Measurements from ENCODE around the gene KLLN. TPM values are rescaled to one million over a fixed set of nuclear protein-coding genes. Genes with fewer than 3 reads are reported as not detected.
"Not testable (repeated sequence)": the region's sequence is repeated elsewhere in the genome, so short reads cannot be mapped to it uniquely, and the experiment has no call there.

Gene KLLN
- total and polyA plus RNA-seq, 2 experiments from 2014 or later, result 0.56 to 1.1 TPM

DNA sequence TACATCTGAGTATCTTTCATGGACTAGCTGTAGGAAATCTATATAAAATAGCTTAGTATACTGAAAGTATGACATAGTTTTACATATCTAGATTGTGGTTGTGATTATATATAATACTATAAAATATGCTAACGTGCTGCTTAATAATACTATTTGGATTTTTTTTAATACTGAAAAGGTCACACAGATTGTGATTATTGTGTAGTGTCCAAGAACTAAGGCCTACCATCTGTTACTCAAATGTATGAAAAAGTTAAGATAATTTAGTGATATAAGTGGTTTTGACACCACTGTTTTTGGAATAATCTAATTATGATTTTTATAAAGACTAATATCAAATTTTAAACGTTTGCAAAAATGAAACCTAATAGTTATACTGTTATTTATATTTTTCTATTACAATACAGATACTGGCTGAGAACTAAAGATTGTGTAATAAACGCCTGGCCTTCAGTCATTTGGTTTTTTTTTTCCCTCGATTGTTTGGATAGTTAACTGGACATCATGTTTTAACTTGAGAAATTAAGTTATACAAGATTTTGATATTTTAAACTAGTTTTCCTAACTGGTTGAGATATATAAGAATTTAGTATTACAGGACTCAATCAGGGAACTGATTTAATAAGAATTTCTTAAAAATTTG, 12.7 kb upstream of the KLLN start:
- Histone ChIP-seq H3K9me2 (ENCODE audit: insufficient read depth) (no peaks in the 10 kb centered on the region), H3K36me3 (ENCODE audit: low read depth) (peaks cover 37% of the 10 kb centered on the region), H3K9me3 (ENCODE audit: low read depth) (no peaks in the 10 kb centered on the region), H3K9ac (peak overlapping the region; percentile 11), H3K4me3 (peak overlapping the region; percentile 22), H2AFZ (no peak overlapping the region), H3K79me2 (ENCODE audit: insufficient read depth) (peaks cover 100% of the 10 kb centered on the region), H3K27me3 (replicated peaks; ENCODE audit: insufficient read depth) (no peaks in the 10 kb centered on the region), H3K4me1 (ENCODE audit: insufficient read depth) (peaks cover 45% of the 10 kb centered on the region), H3K27ac (no peak overlapping the region), H3K4me2 (ENCODE audit: unreplicated experiment) (peak overlapping the region; percentile 72), H4K20me1 (ENCODE audit: insufficient read depth) (peaks cover 4% of the 10 kb centered on the region; the same call in 1 of the 2 replicates), H3F3A (ENCODE audit: insufficient read depth) (no peaks in the 10 kb centered on the region)
- in situ Hi-C loops (cut with MboI), result no loop called here
- whole genome bisulfite sequencing, 2 experiments (ENCODE audit: low coverage in 1 of 2, low lambda C conversion rate in 2 of 2, missing lambda C conversion rate in 2 of 2), result 7 to 11% methylated on average over 4 of the region's 4 CpGs
- peak; percentile 40 for DNase-seq
- no peak for TF ChIP-seq EZH2phosphoT487 (IDR thresholded peaks at IDR 0.05; ENCODE audit: insufficient read depth, low read depth)
- TF ChIP-seq EZH2 (IDR thresholded peaks at IDR 0.05; ENCODE audit: insufficient read depth, poor library complexity, severe bottlenecking), result no peak

DNA sequence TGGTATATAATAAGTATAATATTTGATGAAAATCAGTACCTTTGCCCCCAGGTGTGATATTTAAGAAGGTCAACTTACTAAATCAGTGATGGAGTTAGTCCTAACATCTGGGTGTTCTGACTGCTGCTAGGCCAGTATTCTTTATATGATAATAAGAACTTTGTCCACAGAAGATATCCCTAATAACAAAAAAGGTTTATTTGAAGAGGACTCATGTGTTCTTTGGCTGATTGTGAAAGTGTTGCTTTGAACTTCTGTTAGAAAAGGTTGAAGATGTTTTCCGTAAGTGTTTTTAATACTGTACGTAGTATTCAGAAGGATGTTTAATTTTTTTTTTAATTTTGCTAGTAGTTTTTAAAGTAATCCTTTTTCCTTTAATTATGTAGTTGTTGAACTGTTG, 10.3 kb upstream of the KLLN start:
- Histone ChIP-seq H3K4me1 (ENCODE audit: insufficient read depth) (peaks cover 67% of the 10 kb centered on the region), H3K9me2 (ENCODE audit: insufficient read depth) (no peaks in the 10 kb centered on the region), H3K79me2 (ENCODE audit: insufficient read depth) (peaks cover 100% of the 10 kb centered on the region), H3K27ac (no peak overlapping the region), H3K4me3 (peak overlapping the region; percentile 39; the same call in 1 of the 2 replicates), H4K20me1 (ENCODE audit: insufficient read depth) (peaks cover 8% of the 10 kb centered on the region; the same call in 1 of the 2 replicates), H3F3A (ENCODE audit: insufficient read depth) (no peaks in the 10 kb centered on the region), H2AFZ (no peak overlapping the region), H3K4me2 (ENCODE audit: unreplicated experiment) (peak overlapping the region; percentile 72), H3K9me3 (ENCODE audit: low read depth) (no peaks in the 10 kb centered on the region), H3K27me3 (replicated peaks; ENCODE audit: insufficient read depth) (no peaks in the 10 kb centered on the region), H3K9ac (peak overlapping the region; percentile 20; the same call in 1 of the 2 replicates), H3K36me3 (ENCODE audit: low read depth) (peaks cover 16% of the 10 kb centered on the region)
- in situ Hi-C loops (cut with MboI), result no loop called here
- no peak for DNase-seq
- TF ChIP-seq EZH2phosphoT487 (IDR thresholded peaks at IDR 0.05; ENCODE audit: insufficient read depth, low read depth), result no peak
- TF ChIP-seq EZH2 (IDR thresholded peaks at IDR 0.05; ENCODE audit: insufficient read depth, poor library complexity, severe bottlenecking), result no peak
- 75 to 92% methylated on average over 2 of the region's 2 CpGs for WGBS, 2 experiments (ENCODE audit: low coverage in 1 of 2, low lambda C conversion rate in 2 of 2, missing lambda C conversion rate in 2 of 2)

DNA sequence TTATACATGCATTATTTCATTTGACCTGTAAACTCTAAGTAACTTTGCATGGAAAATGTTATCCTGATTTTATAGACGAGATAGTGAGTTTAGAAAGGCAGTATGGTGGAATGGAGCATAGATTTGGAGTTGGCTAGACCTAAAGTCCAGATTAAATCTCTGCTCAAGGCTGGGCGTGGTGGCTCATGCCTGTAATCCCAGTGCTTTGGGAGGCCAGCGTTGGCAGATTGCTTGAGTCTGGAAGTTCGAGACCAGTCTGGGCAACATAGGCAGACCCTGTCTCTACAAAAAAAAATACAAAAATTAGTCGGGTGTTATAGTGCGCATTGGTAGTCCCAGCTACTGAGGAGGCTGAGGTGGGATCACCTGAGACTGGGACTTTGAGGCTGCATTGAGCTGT, 9.5 kb upstream of the KLLN start:
- H3K9me3 ChIP-seq (ENCODE audit: low read depth), result no peaks in the 10 kb centered on the region

DNA sequence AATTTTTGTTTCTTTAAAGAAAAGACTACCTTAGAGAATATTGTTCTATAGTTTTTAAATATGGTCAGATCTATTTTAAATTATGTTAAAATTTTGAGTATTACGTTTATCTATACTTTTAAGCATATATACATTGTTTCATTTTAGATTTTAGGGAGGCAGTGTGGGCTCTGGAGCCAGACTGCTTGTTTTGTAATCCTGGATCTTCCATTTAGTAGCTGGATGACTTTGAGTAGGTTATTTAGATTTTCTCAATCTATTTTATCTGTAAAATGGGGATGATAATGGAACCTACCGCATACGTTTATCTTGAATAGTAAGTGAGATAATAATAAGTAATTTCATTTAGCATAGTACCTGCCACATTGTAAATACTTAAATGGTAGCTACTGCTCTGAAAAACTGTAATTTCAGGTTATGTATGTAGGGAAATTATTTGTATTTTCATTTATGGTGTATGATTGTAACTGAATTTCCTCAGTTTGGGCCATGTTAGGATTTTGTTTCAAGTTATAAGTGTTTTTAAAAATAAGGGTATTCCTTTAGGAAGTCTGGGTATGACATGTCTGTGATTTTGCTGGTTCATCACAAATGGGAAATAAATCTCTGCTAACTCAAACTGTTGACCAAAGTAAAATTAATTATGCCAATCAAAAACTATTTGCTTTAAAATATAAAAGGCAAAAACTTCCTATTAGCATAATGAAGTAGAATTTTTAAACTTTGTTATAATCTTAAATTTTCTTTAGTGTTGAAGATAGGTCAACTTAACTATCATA, 6.6 kb upstream of the KLLN start:
- H3K27ac ChIP-seq, result no peak overlapping the region
- TF ChIP-seq EZH2 (IDR thresholded peaks at IDR 0.05; ENCODE audit: insufficient read depth, poor library complexity, severe bottlenecking) (no peak), EZH2phosphoT487 (IDR thresholded peaks at IDR 0.05; ENCODE audit: insufficient read depth, low read depth) (no peak)
- no peaks in the 10 kb centered on the region for H3K9me2 ChIP-seq (ENCODE audit: insufficient read depth)
- H3K79me2 ChIP-seq (ENCODE audit: insufficient read depth), result peaks cover 100% of the 10 kb centered on the region
- H3K4me1 ChIP-seq (ENCODE audit: insufficient read depth), result peaks cover 56% of the 10 kb centered on the region
- 84 to 91% methylated on average over 3 of the region's 3 CpGs for WGBS, 2 experiments (ENCODE audit: low coverage in 1 of 2, low lambda C conversion rate in 2 of 2, missing lambda C conversion rate in 2 of 2)
- peak overlapping the region; percentile 3; the same call in 1 of the 2 replicates for H3K4me3 ChIP-seq
- no peak overlapping the region for H2AFZ ChIP-seq
- H4K20me1 ChIP-seq (ENCODE audit: insufficient read depth), result peaks cover 18% of the 10 kb centered on the region; the same call in 1 of the 2 replicates
- H3K4me2 ChIP-seq (ENCODE audit: unreplicated experiment), result peak overlapping the region; percentile 24
- no peaks in the 10 kb centered on the region for H3K9me3 ChIP-seq (ENCODE audit: low read depth)
- H3K36me3 ChIP-seq (ENCODE audit: low read depth), result 0 out of 2 replicates have a peak, but pooled peaks cover 4% of the 10 kb centered on the region
- DNase-seq, result no peak
- H3K9ac ChIP-seq, result no peak overlapping the region
- H3F3A ChIP-seq (ENCODE audit: insufficient read depth), result peaks cover 7% of the 10 kb centered on the region
- H3K27me3 ChIP-seq (replicated peaks; ENCODE audit: insufficient read depth), result no peaks in the 10 kb centered on the region
- in situ Hi-C loops (cut with MboI), result no loop called here

More for the DNA sequence above, 9.5 kb upstream of the KLLN start:
- no peak overlapping the region for H3K4me3 ChIP-seq
- peaks cover 12% of the 10 kb centered on the region; the same call in 1 of the 2 replicates for H4K20me1 ChIP-seq (ENCODE audit: insufficient read depth)
- H3K79me2 ChIP-seq (ENCODE audit: insufficient read depth), result peaks cover 100% of the 10 kb centered on the region
- H3K4me1 ChIP-seq (ENCODE audit: insufficient read depth), result peaks cover 72% of the 10 kb centered on the region
- peaks cover 8% of the 10 kb centered on the region for H3K36me3 ChIP-seq (ENCODE audit: low read depth)
- in situ Hi-C loops (cut with MboI), result no loop called here
- DNase-seq, result no peak
- H3F3A ChIP-seq (ENCODE audit: insufficient read depth), result no peaks in the 10 kb centered on the region
- no peak overlapping the region for H3K9ac ChIP-seq
- no peak overlapping the region for H3K4me2 ChIP-seq (ENCODE audit: unreplicated experiment)
- no peak overlapping the region for H2AFZ ChIP-seq
- H3K27ac ChIP-seq, result no peak overlapping the region
- H3K9me2 ChIP-seq (ENCODE audit: insufficient read depth), result no peaks in the 10 kb centered on the region
- TF ChIP-seq EZH2 (IDR thresholded peaks at IDR 0.05; ENCODE audit: insufficient read depth, poor library complexity, severe bottlenecking), result no peak
- no peak for TF ChIP-seq EZH2phosphoT487 (IDR thresholded peaks at IDR 0.05; ENCODE audit: insufficient read depth, low read depth)
- 97% methylated on average over 6 of the region's 6 CpGs for WGBS, 2 experiments (ENCODE audit: low coverage in 1 of 2, low lambda C conversion rate in 2 of 2, missing lambda C conversion rate in 2 of 2)
- no peaks in the 10 kb centered on the region for H3K27me3 ChIP-seq (replicated peaks; ENCODE audit: insufficient read depth)

DNA sequence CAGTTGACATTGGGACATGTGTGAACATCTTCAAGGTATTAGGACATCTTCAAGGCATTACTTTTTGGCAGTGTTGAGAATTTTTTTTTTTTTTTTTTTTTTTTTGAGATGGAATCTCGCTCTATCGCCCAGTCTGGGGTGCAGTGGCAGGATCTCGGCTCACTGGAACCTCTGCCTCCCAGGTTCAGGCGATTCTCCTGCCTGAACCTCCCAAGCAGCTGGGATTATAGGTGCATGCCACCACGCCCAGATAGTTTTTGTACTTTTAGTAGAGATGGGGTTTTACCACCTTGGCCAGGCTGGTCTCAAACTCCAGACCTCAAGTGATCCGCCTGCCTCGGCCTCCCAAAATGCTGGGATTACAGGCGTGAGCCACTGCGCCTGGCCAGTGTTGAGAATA, 5.8 kb upstream of the KLLN start:
- H2AFZ ChIP-seq; H3K9ac ChIP-seq; DNase-seq; H3K27ac ChIP-seq; H3K36me3 ChIP-seq (ENCODE audit: low read depth); H3K9me2 ChIP-seq (ENCODE audit: insufficient read depth); H3K9me3 ChIP-seq (ENCODE audit: low read depth); H3K27me3 ChIP-seq (replicated peaks; ENCODE audit: insufficient read depth); in situ Hi-C loops (cut with MboI): not testable (repeated sequence)
- Histone ChIP-seq H3K4me2 (ENCODE audit: unreplicated experiment) (peak overlapping the region; percentile 99), H3K79me2 (ENCODE audit: insufficient read depth) (peaks cover 100% of the 10 kb centered on the region), H3K4me3 (peak overlapping the region; percentile 98; the same call in 1 of the 2 replicates), H4K20me1 (ENCODE audit: insufficient read depth) (peaks cover 18% of the 10 kb centered on the region; the same call in 1 of the 2 replicates), H3K4me1 (ENCODE audit: insufficient read depth) (peaks cover 48% of the 10 kb centered on the region), H3F3A (ENCODE audit: insufficient read depth) (peaks cover 14% of the 10 kb centered on the region)
- 91 to 94% methylated on average over 8 to 9 of the region's 9 CpGs for WGBS, 2 experiments (ENCODE audit: low coverage in 1 of 2, low lambda C conversion rate in 2 of 2, missing lambda C conversion rate in 2 of 2)

All from GM23248 (cell line).